Stimulated activated CD4-positive, alpha-beta T cell treated with anti-CD3 and anti-CD28 coated beads, Interleukin-4, amount 100 ng/mL, for 48 hours (primary cell): ENCODE data around the gene LAMB3.
A peak's percentile ranks its signal among the peaks of the same experiment; 100 is the strongest.
"Not testable (repeated sequence)": the region's sequence is repeated elsewhere in the genome, so short reads cannot be mapped to it uniquely, and the experiment has no call there.

Experiments used
- DNase-seq, 2 donors: peaks; one replicate each; pipeline ENCODE4 v3.0.0-alpha.2; 2020; ENCODE audit warnings: low read depth in 2 of 2

LAMB3 gene

DNA sequence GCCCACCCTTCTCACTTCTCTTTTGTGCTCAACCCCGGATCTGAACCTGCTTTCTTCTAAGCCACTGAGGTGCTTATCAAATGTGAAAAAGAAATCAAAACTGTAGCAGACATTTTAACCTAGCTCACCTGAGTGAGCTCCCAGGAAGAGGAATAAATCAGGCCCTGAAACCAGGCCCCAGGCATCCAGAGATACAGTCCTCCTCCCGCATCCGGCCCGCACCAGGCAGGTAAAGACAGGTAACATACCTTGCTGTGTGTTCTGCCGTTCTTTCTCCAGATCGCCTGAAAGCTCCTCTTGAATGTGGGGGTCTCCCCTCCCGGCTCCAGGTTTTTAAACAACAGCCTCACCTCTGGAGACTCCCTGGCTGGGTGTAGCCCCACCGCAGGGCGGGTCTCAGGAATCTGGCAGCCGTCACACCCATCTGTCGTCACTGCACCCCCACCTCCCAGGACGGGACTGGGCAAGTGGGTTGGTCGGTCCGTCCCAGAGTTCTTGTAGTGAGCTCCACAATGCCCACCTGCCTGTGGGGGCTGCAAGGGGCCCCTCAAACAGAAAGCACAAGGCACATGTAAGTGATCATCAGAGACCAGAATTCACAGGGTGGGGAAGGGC is at the start of gene LAMB3:
LAMB3 (minus strand) TSS at position 305 of the 615 bp plus-strand sequence. CDS start 1,481 bp downstream, outside the sequence.
- DNase-seq = no peak

DNA sequence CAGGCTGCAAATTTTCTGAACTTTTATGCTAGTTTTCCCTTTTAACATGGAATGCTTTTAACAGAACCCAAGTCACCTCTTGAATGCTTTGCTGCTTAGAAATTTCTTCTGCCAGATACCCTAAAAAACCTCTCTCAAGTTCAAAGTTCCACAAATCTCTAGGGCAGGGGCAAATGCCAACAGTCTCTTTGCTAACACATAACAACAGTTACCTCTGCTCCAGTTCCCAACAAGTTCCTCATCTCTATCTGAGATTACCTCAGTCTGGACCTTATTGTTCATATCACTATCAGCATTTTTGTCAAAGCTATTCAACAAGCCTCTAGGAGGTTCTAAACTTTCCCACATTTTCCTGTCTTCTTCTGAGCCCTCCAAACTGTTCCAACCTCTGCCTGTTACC is 48.5 kb upstream of the LAMB3 start:
- not testable (repeated sequence) for DNase-seq

DNA sequence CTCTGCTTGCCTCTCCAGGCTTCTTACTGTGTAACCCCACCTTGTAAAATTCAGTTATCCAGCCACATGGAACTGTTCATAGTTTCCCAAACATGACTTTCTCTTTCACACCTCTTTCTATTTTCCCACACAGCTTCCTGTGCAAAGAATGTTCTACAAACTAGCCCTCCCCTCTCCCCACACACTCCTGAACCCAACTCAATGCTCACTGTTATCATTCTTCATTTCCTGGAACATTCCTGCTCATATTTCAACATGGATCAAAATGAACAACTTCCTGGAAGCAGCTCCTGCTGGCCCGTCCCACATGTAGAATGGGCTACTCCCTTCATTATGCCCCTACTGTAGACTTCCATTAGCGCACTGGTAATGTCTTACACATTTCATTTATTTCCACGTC is 44.9 kb upstream of the LAMB3 start:
- DNase-seq = no peak

DNA sequence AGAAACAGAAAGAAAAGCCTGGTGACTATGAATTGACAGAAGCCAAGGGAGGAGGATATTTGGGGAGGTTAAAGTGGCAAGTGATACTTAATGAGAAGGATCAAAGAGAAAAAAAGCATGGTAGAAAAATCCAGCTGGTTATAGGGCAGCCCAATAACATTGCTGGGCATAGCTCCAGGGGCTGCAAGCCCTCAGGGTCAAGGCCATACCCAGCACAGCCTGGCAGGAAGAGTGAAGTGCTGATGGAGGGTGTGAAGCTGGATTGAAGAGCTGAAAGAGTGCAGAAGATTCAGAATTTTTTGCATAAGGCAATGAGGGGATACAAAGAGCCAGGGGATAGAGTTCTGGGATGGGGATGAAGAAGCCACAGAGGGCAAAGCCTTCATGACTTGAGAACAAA is 44.4 kb upstream of the LAMB3 start:
- DNase-seq = no peak

DNA sequence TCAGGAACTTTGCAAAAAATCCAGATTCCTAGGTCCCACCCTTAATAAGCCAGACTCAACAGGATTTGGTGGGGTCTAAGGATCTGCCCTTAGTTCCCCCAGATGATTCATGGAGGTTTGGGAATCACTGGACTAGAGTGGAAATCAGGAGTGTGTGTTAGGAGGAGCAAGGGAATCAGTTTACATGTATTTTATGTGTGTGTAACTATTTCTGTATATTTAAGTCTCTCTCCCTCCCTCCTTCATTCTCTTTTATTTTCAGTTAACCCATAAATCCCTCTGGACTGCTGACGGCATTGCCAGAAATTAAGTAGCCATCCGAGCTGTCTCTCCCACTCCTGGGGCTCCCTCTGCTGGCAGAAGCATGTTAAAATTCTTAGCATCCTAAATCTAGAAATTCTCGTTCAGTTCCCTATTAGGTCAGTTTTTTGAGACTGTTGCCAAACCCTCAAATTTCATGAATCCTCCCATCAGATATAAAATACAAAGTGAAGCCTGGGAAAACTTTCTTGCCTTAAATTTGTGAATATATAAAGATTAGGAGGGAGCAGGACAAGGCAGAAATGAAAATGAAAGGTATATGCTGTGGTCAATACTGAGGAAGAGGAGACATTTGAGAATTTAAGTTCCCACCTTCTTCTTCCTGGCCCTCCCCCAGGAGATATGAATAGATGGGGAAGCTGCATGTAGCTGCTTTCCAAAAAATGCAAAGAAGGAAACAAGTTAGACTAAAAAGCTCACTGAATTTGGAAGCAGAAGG is 40.7 kb upstream of the LAMB3 start:
- peak; percentile 71 for DNase-seq

DNA sequence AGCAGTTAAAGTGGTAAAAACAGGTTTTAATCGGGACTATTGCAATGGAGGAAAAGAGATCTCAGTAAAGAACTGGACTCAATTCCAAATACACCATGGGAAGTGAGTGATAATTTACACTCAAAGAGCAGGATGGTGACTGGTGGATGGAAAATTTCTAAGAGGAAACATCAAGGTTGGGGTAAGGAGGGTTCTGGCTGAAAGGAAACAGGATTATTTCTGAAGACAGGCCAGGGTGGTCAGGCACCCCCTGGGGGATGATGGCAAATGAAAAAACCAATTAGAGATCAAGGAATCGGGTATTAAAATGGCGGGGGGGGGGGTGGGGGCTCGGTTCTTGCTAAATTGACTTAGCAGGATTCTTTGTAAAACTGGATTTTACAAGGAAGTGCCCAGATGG is 40.1 kb upstream of the LAMB3 start:
- DNase-seq = no peak

DNA sequence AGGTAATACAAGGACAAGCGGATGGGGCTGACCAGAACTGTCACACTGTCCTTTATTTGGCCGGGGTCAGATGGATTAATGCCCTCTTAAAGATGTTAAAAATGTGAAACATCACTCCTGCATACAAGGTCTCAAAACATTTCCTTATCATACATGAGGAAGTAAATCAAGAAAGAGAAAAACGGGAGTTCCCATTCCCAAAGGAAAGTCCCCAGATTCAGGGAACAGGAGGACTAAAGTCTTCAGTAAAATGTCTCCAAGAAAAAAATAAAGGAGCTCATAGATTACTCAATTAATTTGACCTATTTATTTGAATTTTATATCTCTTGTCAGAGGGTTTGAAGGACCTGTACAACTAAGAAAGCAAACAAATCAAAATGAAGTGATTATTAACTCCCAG is 39.0 kb upstream of the LAMB3 start:
- DNase-seq = no peak

DNA sequence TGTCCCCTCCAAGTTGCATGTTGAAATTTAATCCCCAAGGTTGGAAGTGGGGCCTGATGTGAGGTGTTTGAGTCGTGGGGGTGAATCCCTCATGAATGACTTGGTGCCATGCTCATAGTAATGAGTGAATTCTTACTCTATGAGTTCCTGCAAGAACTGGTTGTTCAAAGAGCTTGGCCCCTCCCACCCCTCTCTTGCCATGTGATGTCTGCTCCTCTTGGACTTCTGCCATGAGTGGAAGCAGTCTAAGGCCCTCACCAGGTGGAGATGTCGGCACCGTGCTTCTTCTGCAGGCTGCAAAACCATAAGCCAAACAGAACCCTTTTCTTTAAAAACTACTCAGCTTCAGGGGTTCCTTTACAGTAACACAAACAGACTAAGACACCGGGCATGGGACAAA is 37.3 kb upstream of the LAMB3 start:
- no peak for DNase-seq

DNA sequence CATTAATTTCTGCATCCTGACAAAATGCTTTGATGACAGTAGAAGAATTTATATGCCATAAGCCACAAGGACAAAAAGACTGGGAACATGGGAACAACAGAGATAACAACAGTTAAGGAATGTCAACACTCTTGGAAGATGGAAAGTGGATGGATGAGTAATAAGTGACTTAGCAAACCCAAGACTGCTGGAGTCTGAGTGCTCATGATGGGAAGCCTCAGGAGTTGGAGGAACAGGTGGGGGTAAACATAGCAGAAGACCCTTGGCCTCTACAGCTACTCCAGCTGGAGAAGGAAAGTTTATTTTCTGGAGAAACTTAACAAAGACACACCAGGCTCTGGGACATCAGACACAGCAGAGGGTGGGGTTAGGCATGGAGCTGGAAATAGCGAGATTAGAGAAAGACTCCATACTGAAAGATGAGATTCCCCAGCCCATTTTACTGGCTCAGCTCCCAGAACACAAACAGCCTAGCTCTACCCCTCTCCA is 36.6 kb upstream of the LAMB3 start:
- no peak for DNase-seq

DNA sequence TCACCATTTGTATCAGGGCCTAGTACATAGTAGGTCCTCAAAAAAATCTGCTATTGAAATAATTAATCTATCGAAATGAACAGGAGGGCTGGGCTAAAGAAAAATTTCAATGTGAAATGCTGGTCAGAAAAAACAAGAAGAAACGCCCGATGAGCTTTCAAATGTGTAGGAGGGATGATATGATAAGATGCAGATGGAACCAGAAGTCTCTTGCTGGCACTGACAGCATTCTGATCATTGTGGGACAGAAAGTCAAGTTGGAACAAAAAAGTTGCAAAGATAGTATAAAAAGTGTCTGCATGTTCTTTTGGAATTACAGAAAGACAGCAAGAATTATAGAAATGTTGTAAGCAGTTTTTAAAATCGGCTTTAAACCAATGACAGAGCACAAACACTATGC is 34.1 kb upstream of the LAMB3 start:
- DNase-seq = no peak

DNA sequence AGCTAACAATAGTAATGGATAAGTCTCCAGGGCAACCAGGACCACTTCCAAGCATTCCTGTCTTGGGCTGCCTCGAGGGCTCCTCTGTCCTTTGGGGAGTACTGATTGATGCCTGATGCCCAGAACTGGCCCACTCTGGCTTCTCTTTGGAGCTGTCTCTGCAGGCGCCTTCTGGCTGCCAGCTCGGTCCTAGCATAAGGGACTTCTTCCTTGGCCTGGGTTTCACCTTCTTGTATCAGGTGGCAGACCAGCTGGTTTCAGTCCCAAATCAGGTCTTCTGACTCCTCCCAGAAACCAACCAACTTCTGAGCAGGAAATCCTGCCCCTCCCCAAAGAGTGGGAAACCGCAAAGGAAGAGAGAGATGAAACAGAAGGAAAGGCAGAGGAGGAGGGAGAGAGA is 33.6 kb upstream of the LAMB3 start:
- no peak for DNase-seq

DNA sequence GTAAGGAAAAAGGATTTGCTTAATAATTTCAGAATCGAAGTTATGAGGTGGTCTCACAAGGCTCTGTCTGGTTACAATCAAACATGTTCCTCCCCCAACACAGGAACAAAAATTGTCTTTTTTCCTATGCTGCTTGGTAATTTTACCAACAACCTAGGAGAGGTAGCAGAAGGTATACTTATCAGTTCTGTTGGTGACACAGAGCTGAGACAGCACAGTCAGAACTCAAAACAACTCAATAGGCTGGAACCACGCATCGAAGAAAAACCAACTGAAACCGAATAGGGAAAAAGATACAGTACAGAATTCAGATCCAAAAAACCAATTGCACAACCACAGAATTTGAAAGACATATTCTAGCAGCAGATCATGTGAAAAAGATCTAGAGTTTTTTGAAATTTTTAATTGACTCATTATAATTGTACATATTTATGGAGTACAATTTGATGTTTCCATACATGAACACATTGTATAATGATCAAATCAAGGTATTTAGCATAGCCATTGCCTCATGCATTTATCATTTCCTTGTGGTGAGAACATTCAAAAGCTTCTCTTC is 26.8 kb upstream of the LAMB3 start:
- DNase-seq = no peak

DNA sequence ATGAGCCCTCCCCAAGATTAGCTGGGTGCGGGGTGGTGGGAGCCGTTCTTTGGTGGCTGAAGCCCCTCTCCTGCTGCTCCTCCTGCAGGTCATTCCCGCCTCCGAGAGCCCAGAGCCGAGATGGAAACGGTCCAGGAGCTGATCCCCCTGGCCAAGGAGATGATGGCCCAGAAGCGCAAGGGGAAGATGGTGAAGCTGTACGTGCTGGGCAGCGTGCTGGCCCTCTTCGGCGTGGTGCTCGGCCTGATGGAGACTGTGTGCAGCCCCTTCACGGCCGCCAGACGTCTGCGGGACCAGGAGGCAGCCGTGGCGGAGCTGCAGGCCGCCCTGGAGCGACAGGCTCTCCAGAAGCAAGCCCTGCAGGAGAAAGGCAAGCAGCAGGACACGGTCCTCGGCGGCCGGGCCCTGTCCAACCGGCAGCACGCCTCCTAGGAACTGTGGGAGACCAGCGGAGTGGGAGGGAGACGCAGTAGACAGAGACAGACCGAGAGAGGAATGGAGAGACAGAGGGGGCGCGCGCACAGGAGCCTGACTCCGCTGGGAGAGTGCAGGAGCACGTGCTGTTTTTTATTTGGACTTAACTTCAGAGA is 23.4 kb upstream of the LAMB3 start:
- no peak for DNase-seq

DNA sequence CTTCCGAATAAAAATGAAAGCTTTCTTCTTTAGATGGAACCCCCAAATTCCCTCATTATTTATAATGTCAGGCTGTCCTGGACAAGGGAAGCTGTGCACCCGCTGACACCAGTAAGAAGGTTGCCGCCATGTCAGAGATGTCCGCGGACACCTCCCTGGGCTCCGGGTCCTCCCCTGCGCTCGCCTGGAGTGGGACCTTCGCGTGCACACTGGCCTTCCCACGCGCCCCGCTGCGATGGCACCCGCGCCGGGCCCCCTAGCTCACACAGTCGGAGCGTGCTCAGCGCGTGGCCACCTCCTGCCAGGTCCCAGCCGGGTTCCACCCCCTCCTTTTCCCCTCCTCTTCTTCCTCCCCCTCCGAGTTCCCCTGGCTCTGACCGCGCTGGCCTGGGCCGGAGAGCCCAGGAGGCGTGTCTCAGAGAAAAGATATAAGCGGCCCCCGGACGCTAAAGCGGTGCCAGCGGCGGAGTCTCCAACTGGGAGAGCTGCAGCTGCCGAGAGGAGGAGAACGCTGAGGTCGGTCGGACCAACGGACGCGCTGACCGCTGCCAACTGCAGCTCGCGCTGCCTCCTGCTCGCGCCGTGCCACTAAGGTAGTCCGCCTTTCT is 22.8 kb upstream of the LAMB3 start, which contains the start of gene G0S2:
G0S2 (plus strand) TSS at position 456 of the 608 bp plus-strand sequence. CDS start 273 bp downstream, outside the sequence.
- DNase-seq = peak in 1 of 2 donors; percentile 35

DNA sequence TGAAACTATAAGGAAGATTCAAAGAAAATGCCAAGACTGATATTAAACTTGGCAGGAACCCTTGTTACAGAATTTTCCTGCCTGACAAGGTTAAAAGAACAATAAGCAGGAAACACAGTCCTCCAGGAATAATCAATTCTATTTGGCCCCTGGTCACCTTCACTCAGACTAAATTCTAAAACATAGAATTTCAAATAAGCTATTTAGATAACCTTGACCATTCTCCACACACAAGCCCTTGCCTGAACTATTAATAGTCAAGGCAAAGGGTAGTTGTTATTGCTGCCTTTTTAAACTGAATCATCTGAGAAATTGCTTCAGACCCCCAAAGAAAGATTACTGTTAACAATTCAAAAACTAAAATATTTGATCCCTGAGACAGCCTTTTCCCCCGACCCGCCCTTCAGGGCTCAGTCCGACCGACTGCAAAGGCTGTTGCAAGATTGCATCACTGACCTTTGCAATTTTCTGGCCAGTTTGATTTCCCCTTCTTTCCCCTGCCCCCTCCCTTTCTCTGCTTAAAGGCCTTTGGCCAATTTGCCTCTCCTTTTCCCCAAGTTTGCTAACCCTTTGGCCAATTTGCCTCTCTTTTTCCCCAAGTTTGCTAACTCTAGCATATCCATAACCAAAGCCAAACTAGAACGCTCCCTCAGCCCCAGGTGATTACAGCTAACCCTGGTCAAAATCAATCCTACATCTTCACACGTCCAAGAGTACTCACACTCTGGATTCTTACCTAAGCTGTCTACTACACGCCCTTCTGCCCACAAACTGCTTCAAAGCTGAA is 21.6 kb upstream of the LAMB3 start:
- DNase-seq = no peak

DNA sequence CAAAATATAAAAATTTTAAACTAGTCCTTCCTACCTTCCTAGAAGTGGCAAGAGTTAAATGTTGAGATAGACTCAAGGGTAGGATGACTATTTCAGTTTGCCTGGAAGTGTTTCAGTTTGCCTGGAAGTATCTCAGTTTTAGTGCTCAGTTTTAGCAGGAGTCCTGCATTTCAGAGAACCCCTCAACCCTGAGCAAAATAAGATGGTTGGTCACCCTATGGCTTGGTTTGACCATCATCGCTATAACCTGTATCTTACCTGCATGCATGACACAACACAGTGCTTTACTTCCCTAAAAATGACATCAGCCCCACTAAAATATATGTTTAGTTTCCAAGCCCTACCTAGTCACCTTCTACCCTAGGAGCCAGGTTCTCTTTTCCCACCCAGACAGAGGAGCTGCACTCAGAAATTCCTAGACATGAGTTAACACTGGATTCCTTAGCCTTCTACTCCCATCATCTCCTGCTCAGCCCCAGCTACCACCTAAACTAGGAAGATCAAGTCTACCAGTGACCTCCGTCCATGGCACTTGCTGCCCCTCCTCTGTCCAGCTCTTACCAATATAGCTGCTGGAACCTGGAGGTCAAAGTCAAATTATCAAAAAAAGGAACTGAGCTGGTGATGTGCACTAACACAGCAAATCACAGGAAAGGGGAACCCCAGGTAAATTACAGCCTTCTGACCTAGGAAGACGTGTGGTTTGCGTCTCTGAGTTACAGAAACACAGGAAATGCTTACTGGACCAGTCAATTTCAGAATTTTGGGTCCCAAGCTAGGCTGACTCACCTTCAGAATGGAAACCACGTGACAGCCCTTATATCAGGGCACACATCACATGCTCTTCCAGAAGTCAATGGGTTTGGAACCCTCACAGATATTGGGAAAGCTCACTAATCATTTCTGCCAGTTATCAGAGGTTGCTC is 20.7 kb upstream of the LAMB3 start:
- peak in 1 of 2 donors; percentile 42 for DNase-seq

DNA sequence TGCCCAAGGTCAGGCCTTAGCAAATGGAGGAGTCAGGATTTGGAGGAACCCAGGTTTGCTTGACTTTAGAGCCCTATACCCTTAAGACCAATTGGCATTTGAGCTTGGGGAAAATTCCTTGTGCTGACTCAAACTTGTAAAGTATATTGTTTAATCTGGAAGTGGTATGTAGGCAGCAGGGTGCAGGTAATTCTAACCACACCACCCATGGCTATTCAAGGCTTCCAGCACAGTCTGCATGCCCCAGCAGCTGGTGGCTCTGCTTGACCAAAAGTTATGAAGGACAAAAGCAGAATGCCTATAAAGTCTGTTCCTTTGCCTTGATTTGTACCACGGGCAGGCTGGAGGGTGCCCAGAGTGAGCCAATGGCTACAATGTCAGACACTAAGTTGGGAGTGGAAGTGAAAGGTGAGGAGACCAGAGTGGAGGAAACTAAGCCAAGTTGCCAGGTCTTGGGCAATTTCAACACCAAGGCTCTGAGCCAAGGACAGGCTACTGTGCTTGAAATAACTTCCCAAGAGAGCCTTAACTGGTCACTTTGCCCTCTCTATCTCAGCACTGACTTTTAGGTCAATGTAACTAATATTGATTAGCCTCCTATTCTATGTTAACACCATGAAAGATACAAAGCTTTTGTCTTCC is 18.3 kb upstream of the LAMB3 start:
- no peak for DNase-seq

DNA sequence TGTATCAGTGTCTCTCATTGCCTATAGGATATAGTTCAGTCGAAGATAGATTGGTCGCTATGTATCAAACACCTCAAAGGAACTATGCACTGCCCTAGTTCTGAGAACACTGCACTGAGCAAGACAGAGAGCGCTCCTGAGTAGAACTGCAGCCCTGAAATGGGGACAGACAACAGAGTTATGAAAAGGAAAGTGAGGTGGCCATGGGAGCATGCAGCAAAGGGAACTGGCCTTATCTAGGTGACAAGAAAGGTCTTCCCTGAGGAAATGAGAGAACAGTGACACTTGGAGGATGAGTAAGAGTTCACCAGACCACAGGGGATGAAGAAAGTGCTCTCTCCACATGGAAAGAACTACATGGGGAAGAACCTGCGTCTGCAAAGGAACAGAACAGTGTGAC is 15.5 kb upstream of the LAMB3 start:
- DNase-seq = no peak

DNA sequence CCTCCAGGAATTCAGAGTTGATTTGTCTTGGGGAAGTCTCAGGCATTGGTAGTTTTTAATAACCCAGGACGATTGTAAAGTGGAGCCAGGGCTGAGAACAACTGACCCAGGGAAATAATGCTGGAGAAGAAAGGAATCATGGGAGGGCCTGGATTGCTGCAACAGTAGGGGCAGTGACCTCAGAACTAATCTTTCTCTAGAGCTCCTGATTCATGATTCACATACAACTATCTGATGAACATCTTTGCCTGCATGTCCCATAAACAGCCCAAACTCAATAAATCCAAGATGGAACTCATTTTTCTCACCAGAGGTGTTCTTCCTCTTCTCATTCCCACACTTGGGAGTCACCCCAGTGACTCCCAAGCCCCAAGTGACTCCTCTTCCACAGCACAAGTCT is 14.9 kb upstream of the LAMB3 start:
- no peak for DNase-seq

DNA sequence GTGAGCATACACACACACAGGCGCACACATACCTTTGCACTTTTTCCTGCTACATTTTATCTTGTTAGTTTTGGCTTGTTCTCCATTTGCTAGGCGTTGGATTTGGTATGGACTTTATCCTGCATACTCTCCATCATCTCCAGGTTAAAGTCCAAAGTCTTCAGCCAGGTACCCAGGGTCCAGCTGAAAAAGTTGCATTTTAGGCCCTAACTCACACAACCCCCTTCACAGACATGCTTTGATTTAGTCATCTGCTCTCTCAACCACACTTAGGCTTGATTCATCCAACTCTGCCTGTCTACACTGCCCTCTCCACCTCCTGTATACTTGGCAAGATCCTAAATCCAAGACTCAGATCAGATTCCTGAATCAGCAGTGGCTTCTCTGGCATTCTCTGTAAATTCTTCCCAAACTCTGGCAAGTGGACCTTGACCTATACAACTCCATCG is 10.7 kb upstream of the LAMB3 start:
- DNase-seq = no peak
